GM12878 (cell line): Measurements from ENCODE around the gene EDC4. TPM values are rescaled to one million over a fixed set of nuclear protein-coding genes. Genes with fewer than 3 reads are reported as not detected.

Experiments
- CBX5 ChIP-seq: sonication (generic); IDR thresholded peaks from 2 replicates; pipeline ENCODE4 v1.6.1; 2016; ENCODE audit warnings: low read depth, moderate library complexity, mild to moderate bottlenecking, inconsistent platforms
- CHD4 ChIP-seq: fragments of 200-600 bp; sonication (generic); IDR thresholded peaks from 2 replicates; pipeline ENCODE4 v1.6.1; 2016; ENCODE audit warnings: mild to moderate bottlenecking
- ESRRA ChIP-seq: IDR thresholded peaks from 2 replicates; pipeline ENCODE4 v1.6.1; 2012; ENCODE audit warnings: mild to moderate bottlenecking, low read length, improper control_type of control experiment
- HDGF ChIP-seq: fragments of 450-650 bp; IDR thresholded peaks from 2 replicates; pipeline ENCODE4 v1.6.1; 2016; ENCODE audit warnings: antibody characterized with exemption
- MYB ChIP-seq: fragments of 150-350 bp; IDR thresholded peaks from 2 replicates; pipeline ENCODE4 v1.6.1; 2014; ENCODE audit warnings: mild to moderate bottlenecking, low read depth, low read length, borderline replicate concordance
- NR2C2 ChIP-seq: IDR thresholded peaks from 2 replicates; pipeline ENCODE4 v1.6.1; 2011; ENCODE audit warnings: borderline replicate concordance, low read depth; ENCODE audit not compliant: control insufficient read depth, insufficient read length
- NR2F1 ChIP-seq: fragments of 450-650 bp; conservative IDR thresholded peaks from 2 replicates; pipeline ENCODE4 v1.6.1; 2017; ENCODE audit warnings: mild to moderate bottlenecking
- PAX8 ChIP-seq: fragments of 450-650 bp; IDR thresholded peaks from 2 replicates; pipeline ENCODE4 v1.6.1; 2017; ENCODE audit warnings: mild to moderate bottlenecking, moderate library complexity
- PML ChIP-seq: IDR thresholded peaks from 2 replicates; pipeline ENCODE4 v1.6.1; 2012; ENCODE audit warnings: low read length, inconsistent platforms
- RAD21 ChIP-seq: IDR thresholded peaks from 2 replicates; pipeline ENCODE4 v1.6.1; 2011; ENCODE audit warnings: mild to moderate bottlenecking, low read depth, low read length, moderate library complexity; ENCODE audit not compliant: insufficient read depth
- RAD51 ChIP-seq: fragments of 450-650 bp; IDR thresholded peaks from 2 replicates; pipeline ENCODE4 v1.6.1; 2016; ENCODE audit warnings: moderate library complexity, mild to moderate bottlenecking, inconsistent platforms
- SIN3A ChIP-seq: IDR thresholded peaks from 2 replicates; pipeline ENCODE4 v1.6.1; 2012; ENCODE audit warnings: low read depth, low read length, improper control_type of control experiment
- SPI1 ChIP-seq: IDR thresholded peaks from 2 replicates; pipeline ENCODE4 v1.6.1; 2011; ENCODE audit warnings: low read depth, mild to moderate bottlenecking, low read length, moderate library complexity, borderline replicate concordance; ENCODE audit not compliant: insufficient read depth
- SRF ChIP-seq, 2 experiments: IDR thresholded peaks; 2 replicates each; pipeline ENCODE4 v1.6.1; 2011; ENCODE audit warnings: low read depth in 2 of 2, low read length in 2 of 2, mild to moderate bottlenecking in 1 of 2, moderate library complexity in 1 of 2
- STAT1 ChIP-seq: fragments of 450-650 bp; conservative IDR thresholded peaks from 2 replicates; pipeline ENCODE4 v1.6.1; 2014; ENCODE audit warnings: antibody characterized with exemption, mild to moderate bottlenecking
- TARDBP ChIP-seq: IDR thresholded peaks from 2 replicates; pipeline ENCODE4 v1.6.1; 2016; ENCODE audit warnings: borderline replicate concordance
- TBL1XR1 ChIP-seq: IDR thresholded peaks from 2 replicates; pipeline ENCODE4 v1.6.1; 2012; ENCODE audit warnings: low read depth, low read length, improper control_type of control experiment
- TCF12 ChIP-seq: IDR thresholded peaks from 2 replicates; pipeline ENCODE4 v1.6.1; 2011; ENCODE audit warnings: low read depth, mild to moderate bottlenecking, low read length
- ZNF207 ChIP-seq: fragments of 450-650 bp; IDR thresholded peaks from 2 replicates; pipeline ENCODE4 v1.6.1; 2014; ENCODE audit warnings: antibody characterized with exemption, mild to moderate bottlenecking, borderline replicate concordance
- ZZZ3 ChIP-seq: IDR thresholded peaks from 2 replicates; pipeline ENCODE4 v1.6.1; 2011; ENCODE audit warnings: low read depth; ENCODE audit not compliant: control insufficient read depth, insufficient read length
- polyA plus RNA-seq, 11 experiments: library from polyadenylated mRNA; depleted of rRNA in 4 of 11; unstranded in 6 of 11; stranded (reverse) in 5 of 11; fragments of >200 nt; fragmentation: Nextera tagmentation in 4 of 11; fragmentation: Illumina TruSeq in 1 of 11; extraction: Ambion mirVana in 4 of 11; extraction: Trizol in 1 of 11; gene quantifications; 1 replicate in 1 of 11; 2 replicates in 10 of 11; pipeline versions ENCODE4 v1.2.1 to v1.2.3, GENCODE V29; 2011 to 2016; ENCODE audit warnings: inconsistent platforms in 2 of 11, missing spikeins in 2 of 11, low read depth in 1 of 11
- total RNA-seq, 4 experiments: library from RNA; depleted of rRNA in 3 of 4; stranded (reverse); fragments of >200 nt in 3 of 4; fragmentation: Illumina TruSeq in 1 of 4; extraction: Trizol in 1 of 4; gene quantifications; 2 replicates each; pipeline versions ENCODE4 v1.2.1 to v1.2.3, GENCODE V29; 2013 to 2021

EDC4 gene
- total and polyA plus RNA-seq, 10 of the 15 experiments (the other 5 are each of a cell fraction or from before 2014, with no cell fraction given): 1.2 to 86.0 (median 53.4) TPM

- TF ChIP-seq SIN3A: no peak; the same call in 1 of the 2 replicates
- no peak for TF ChIP-seq RAD21
- no peak for TF ChIP-seq TARDBP
- no peak; the same call in none of the 2 replicates for TF ChIP-seq ZNF207
- no peak for TF ChIP-seq MYB
- TF ChIP-seq SRF (IDR thresholded peaks at IDR 0.05; ENCODE audit: low read depth in 2 of 2, low read length in 2 of 2): peak in 1 of 2 experiments; percentile 82; a peak in 2 of 4 replicates
- no peak for TF ChIP-seq NR2C2
- TF ChIP-seq ESRRA: no peak; the same call in 1 of the 2 replicates
- TF ChIP-seq RAD51: no peak
- TF ChIP-seq CBX5: no peak
- TF ChIP-seq CHD4: no peak
- peak; percentile 46; the same call in 1 of the 2 replicates for TF ChIP-seq NR2F1
- no peak for TF ChIP-seq PML
- TF ChIP-seq ZZZ3: no peak
- TF ChIP-seq SPI1: no peak
- no peak for TF ChIP-seq STAT1
- TF ChIP-seq PAX8: no peak
- TF ChIP-seq TBL1XR1: no peak
- TF ChIP-seq TCF12: no peak
- TF ChIP-seq HDGF: no peak
Measured at GRCh38 chr16:67892899-67893742, 20.3 kb downstream of the EDC4 start, which contains the start of gene PSKH1 (continued).
